AG04450 (cell line): Measurements from ENCODE around the gene RGSL1. TPM values are rescaled to one million over a fixed set of nuclear protein-coding genes. Genes with fewer than 3 reads are reported as not detected.

Experiments
- CTCF ChIA-PET: fragments of 300-600, 350-600 bp; formaldehyde crosslinking; extraction: SDS; loops from one replicate; lab custom pipeline; 2022; ENCODE audit warnings: antibody characterized with exemption, inconsistent platforms; lab: Charles Lee
- POLR2A ChIA-PET: fragments of 350-600 bp; formaldehyde crosslinking; extraction: SDS; loops from one replicate; lab custom pipeline; 2021; ENCODE audit warnings: antibody characterized with exemption, inconsistent platforms; lab: Yijun Ruan, JAX
- DNase-seq: peaks from one replicate; pipeline ENCODE4 v3.0.0-alpha.2; 2011; ENCODE audit warnings: low read depth, low spot score
- H3K27ac ChIP-seq: one replicate; pipeline ENCODE4 v1.5.1; 2012; ENCODE audit warnings: low read depth, low read length, control low read depth
- H3K27me3 ChIP-seq: one replicate; pipeline ENCODE4 v1.6.0; 2012; ENCODE audit warnings: low read length; ENCODE audit not compliant: control insufficient read depth, insufficient read depth
- H3K4me3 ChIP-seq: 2 replicates; pipeline ENCODE4 v1.5.1; 2011; ENCODE audit warnings: mild to moderate bottlenecking, low read depth, low read length, control low read depth
- H3K9me3 ChIP-seq: 2 replicates; pipeline ENCODE4 v1.5.1; 2012; ENCODE audit warnings: low read length; ENCODE audit not compliant: control insufficient read depth, insufficient read depth
- CTCF ChIP-seq: IDR thresholded peaks from 2 replicates; pipeline ENCODE4 v1.5.1; 2011; ENCODE audit warnings: low read depth, low read length, control low read depth, inconsistent platforms
- polyA plus RNA-seq: library from polyadenylated mRNA; depleted of rRNA; stranded (reverse); fragments of >200 nt; gene quantifications from 2 replicates; pipeline ENCODE4 v1.2.3, GENCODE V29; 2011

The RGSL1 gene
- polyA plus RNA-seq, 1 experiment, result not detected

GRCh38 chr1:182589931-182590330, 140.0 kb downstream of the RGSL1 start:
- no peak for TF ChIP-seq CTCF
- ChIA-PET CTCF (interaction anchor here (2.7 to 5.2 kb wide), 3 partner anchors 11 to 196 kb away, joined by 11 to 43 read pairs (median 17); no protein-coding TSS in a partner anchor), POLR2A (no interaction called here)

GRCh38 chr1:182595641-182596240, 145.8 kb downstream of the RGSL1 start:
- ChIA-PET POLR2A (no interaction called here), CTCF (interaction anchor here (0.6 to 12.0 kb wide), 21 partner anchors 9 to 1712 kb away, joined by 3 to 552 read pairs (median 4); partner anchors contain the start of genes NPL and RGS16)
- Histone ChIP-seq H3K27me3 (peaks cover 12% of the 10 kb centered on the region), H3K4me3 (no peak overlapping the region), H3K27ac (no peak overlapping the region), H3K9me3 (no peaks in the 10 kb centered on the region)
- peak; percentile 91 for TF ChIP-seq CTCF
- DNase-seq, result no peak

More at GRCh38 chr1:182589931-182590330, 140.0 kb downstream of the RGSL1 start:
- peak overlapping the region; percentile 11 for H3K27ac ChIP-seq
- H3K4me3 ChIP-seq, result no peak overlapping the region
- peaks cover 10% of the 10 kb centered on the region for H3K27me3 ChIP-seq
- DNase-seq, result no peak
- no peaks in the 10 kb centered on the region for H3K9me3 ChIP-seq

GRCh38 chr1:182596934-182597333, 147.0 kb downstream of the RGSL1 start:
- no peak for DNase-seq
- Histone ChIP-seq H3K27ac (no peak overlapping the region), H3K4me3 (no peak overlapping the region), H3K27me3 (peaks cover 12% of the 10 kb centered on the region), H3K9me3 (no peaks in the 10 kb centered on the region)
- ChIA-PET CTCF (interaction anchor here (0.6 to 12.0 kb wide), 3 partner anchors 9 to 190 kb away, joined by 3 to 552 read pairs (median 3); partner anchors contain the start of genes NPL and RNASEL), POLR2A (interaction anchor here (0.7 kb wide), 1 partner anchor 205 kb away, joined by 3 read pairs; the partner anchor contains the start of gene GLUL)
- TF ChIP-seq CTCF, result no peak

GRCh38 chr1:182598296-182598695, 148.3 kb downstream of the RGSL1 start:
- no peaks in the 10 kb centered on the region for H3K9me3 ChIP-seq
- no peak for DNase-seq
- CTCF ChIA-PET, result interaction anchor here (0.6 to 12.0 kb wide), 3 partner anchors 16 to 189 kb away, joined by 3 to 552 read pairs (median 6); partner anchors contain the start of gene NPL
- no peak overlapping the region for H3K27ac ChIP-seq
- no peak overlapping the region for H3K4me3 ChIP-seq
- peaks cover 15% of the 10 kb centered on the region for H3K27me3 ChIP-seq
- no peak for TF ChIP-seq CTCF
- POLR2A ChIA-PET, result no interaction called here

GRCh38 chr1:182599339-182599738, 149.4 kb downstream of the RGSL1 start:
- no peak overlapping the region for H3K4me3 ChIP-seq
- ChIA-PET POLR2A (no interaction called here), CTCF (interaction anchor here (0.5 to 12.0 kb wide), 7 partner anchors 15 to 188 kb away, joined by 3 to 552 read pairs (median 3); partner anchors contain the start of gene NPL)
- no peaks in the 10 kb centered on the region; the same call in 1 of the 2 replicates for H3K9me3 ChIP-seq
- no peak overlapping the region for H3K27ac ChIP-seq
- no peak for DNase-seq
- TF ChIP-seq CTCF, result peak; percentile 31
- H3K27me3 ChIP-seq, result peaks cover 20% of the 10 kb centered on the region
